ES-I3 (cell line): ENCODE data around the gene ENTREP3.
"Not testable (repeated sequence)": the region's sequence is repeated elsewhere in the genome, so short reads cannot be mapped to it uniquely, and the experiment has no call there.

ENCODE experiments used
- H3K36me3 ChIP-seq: 2 replicates; pipeline ENCODE4 v1.6.1; 2013; ENCODE audit warnings: mild to moderate bottlenecking, low read length, control low read depth, moderate library complexity; ENCODE audit not compliant: insufficient read depth
- H3K4me1 ChIP-seq: 2 replicates; pipeline ENCODE4 v1.6.1; 2013; ENCODE audit warnings: mild to moderate bottlenecking, control low read depth, low read length; ENCODE audit not compliant: insufficient read depth
- H3K9ac ChIP-seq: 2 replicates; pipeline ENCODE4 v1.6.1; 2013; ENCODE audit warnings: low read depth, mild to moderate bottlenecking, low read length, moderate library complexity
- H3K9me3 ChIP-seq: 2 replicates; pipeline ENCODE4 v1.6.1; 2013; ENCODE audit warnings: mild to moderate bottlenecking, low read length, moderate library complexity; ENCODE audit not compliant: control insufficient read depth, insufficient read depth

ENTREP3 gene

GRCh38 chr1:155228096-155228427 lies 27.2 kb downstream of the ENTREP3 start:
- peak overlapping the region; percentile 64 for H3K9ac ChIP-seq
- peaks cover 22% of the 10 kb centered on the region for H3K4me1 ChIP-seq
- no peaks in the 10 kb centered on the region for H3K9me3 ChIP-seq
- H3K36me3 ChIP-seq: no peaks in the 10 kb centered on the region

DNA sequence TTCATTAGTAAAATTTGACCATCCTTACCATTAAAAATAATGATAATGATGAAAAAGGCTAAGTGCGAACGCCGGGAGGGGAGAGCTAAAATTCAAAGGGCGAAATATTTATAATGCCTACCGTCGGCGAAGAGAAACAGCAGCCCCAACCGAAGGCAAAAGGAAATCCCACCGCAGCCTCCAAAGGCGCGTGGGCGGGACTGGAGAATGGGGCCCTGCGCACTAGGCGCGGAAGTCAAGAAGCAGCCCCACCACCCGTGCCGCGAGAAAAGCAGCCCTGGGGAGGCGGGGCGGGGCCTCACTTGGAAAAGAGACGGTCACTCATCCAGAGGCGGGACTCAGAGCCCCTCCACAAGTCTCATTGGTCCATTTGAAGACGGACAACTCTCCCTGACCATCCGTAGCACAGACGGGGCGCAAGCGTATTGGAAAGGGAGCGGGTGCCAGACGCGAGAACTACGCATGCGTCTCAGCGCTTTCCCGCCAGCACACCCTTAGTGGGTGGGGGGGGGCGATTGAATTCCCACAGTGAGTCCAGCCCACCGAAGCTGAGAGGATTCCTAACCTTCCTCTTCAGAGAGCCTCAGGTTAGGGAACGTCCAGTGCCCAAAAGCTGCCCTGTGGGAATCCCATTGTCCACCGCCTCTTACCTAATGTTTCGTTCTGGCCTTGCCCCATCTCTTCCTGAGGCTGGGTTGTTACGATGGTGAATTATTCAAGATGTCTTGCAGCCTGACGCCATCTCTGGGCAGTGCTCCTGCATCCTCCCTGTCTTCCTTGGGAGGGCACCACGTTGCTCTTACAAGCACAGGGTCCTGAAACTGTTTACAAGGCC lies 27.8 kb downstream of the ENTREP3 start:
- Histone ChIP-seq H3K4me1 (peaks cover 22% of the 10 kb centered on the region), H3K9ac (peak overlapping the region; percentile 77)

DNA sequence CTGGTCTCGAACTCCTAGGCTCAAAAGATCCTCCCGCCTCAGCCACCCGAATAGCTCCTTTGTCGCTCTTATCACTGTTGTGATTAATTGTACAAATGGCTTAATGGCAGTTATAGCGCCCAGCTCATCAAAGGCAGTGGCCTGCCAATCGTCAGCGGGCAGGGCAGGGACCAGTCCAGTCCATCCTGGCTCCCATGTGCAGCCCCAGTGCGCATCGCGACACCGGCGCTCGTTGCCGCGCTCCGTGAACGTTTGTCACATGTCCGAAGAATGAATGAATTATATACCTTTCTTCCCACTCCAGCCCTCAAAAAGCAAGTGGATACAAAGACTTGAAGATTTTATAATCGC lies 28.4 kb downstream of the ENTREP3 start:
- no peaks in the 10 kb centered on the region for H3K36me3 ChIP-seq
- peak overlapping the region; percentile 77 for H3K9ac ChIP-seq
- H3K9me3 ChIP-seq: no peaks in the 10 kb centered on the region
- peaks cover 22% of the 10 kb centered on the region for H3K4me1 ChIP-seq

More for the DNA sequence above, 27.8 kb downstream of the ENTREP3 start:
- H3K9me3 ChIP-seq: no peaks in the 10 kb centered on the region
- no peaks in the 10 kb centered on the region for H3K36me3 ChIP-seq

- Histone ChIP-seq H3K9me3 (no peaks in the 10 kb centered on the region), H3K36me3 (no peaks in the 10 kb centered on the region), H3K4me1 (peaks cover 22% of the 10 kb centered on the region), H3K9ac (peak overlapping the region; percentile 77)
Measured at GRCh38 chr1:155226188-155226909, 28.9 kb downstream of the ENTREP3 start.

- not testable (repeated sequence) for H3K9ac ChIP-seq, H3K9me3 ChIP-seq, H3K36me3 ChIP-seq
- H3K4me1 ChIP-seq: peaks cover 22% of the 10 kb centered on the region
Measured at GRCh38 chr1:155225404-155225759, 29.9 kb downstream of the ENTREP3 start.

GRCh38 chr1:155223047-155223446 lies 32.2 kb downstream of the ENTREP3 start:
- no peaks in the 10 kb centered on the region for H3K9me3 ChIP-seq
- no peaks in the 10 kb centered on the region for H3K36me3 ChIP-seq
- H3K9ac ChIP-seq: no peak overlapping the region
- peaks cover 22% of the 10 kb centered on the region for H3K4me1 ChIP-seq

DNA sequence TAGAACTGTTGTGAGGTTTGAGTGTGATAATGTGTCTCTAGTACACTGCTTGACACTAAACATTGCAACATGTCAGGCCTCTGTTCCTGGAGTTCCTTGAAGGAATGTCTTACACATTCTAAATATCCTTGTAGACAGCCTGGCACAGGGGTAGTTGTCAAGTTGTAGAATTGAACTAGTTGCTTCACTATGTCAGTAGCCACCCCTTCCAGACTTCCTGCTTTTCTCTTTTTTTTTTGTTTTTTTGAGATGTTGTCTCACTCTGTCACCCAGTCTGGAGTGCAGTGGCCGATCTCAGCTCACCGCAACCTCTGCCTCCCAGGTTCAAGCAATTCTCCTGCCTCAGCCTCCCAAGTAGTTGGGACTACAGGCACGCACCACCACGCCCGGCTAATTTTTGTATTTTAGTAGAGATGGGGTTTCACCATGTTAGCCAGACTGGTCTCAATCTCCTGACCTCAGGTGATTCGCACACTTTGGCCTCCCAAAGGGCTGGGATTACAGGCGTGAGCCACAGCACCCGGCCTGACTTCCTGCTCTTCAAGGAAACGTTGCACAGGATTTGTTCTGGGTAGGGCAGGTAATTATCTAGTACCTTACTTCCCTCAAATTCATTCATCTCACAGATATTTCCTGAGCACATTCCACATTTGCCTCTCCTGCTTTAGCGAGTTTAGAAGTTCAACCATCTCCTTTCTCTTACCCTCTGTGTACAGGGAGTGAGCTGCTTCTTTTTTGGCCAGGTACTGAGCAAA lies 34.9 kb downstream of the ENTREP3 start:
- H3K36me3 ChIP-seq, H3K9ac ChIP-seq, H3K9me3 ChIP-seq: not testable (repeated sequence)
- H3K4me1 ChIP-seq: peaks cover 11% of the 10 kb centered on the region

- no peaks in the 10 kb centered on the region for H3K36me3 ChIP-seq
- H3K9ac ChIP-seq: peak overlapping the region; percentile 32; the same call in 1 of the 2 replicates
- H3K4me1 ChIP-seq: peaks cover 5% of the 10 kb centered on the region; the same call in 1 of the 2 replicates
- no peaks in the 10 kb centered on the region for H3K9me3 ChIP-seq
Measured at GRCh38 chr1:155219592-155220031, 35.7 kb downstream of the ENTREP3 start.

DNA sequence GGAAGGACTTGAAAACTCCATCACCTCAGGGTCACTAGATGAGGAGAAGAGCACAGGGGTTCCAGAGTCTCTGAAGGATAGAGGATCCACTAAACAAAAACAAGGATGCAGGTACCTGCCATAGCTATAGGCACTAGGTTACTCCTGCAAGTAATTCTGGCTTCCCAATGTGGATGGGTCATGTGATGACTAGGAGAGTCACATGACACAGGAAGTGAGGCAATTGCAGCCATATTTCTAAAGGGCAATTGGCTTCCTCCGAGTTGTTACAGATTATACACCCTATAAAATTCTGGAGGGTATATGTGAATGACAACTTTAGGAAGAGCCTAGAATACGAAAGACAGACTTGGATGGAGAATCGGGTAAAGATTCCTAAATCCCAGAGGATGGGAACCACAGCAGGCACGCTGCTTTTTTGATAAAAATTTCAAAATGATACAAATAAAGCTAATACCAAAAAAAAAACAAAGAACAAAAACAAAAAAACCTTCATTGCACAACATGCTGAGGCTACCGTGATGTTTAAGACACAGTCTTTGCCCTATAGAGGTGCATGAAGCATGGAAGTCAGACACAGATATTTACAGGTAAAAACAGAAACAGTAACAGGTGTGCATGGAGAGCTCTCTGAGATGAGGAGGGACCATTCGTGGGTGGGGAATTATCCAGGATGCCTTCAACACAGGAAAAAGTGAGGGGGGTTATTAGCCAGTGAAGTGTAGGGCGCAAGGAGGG lies 36.3 kb downstream of the ENTREP3 start:
- Histone ChIP-seq H3K4me1 (peaks cover under 1% of the 10 kb centered on the region; the same call in 1 of the 2 replicates), H3K36me3 (no peaks in the 10 kb centered on the region), H3K9ac (peak overlapping the region; percentile 32; the same call in 1 of the 2 replicates), H3K9me3 (no peaks in the 10 kb centered on the region)

GRCh38 chr1:155214702-155215101 lies 40.6 kb downstream of the ENTREP3 start:
- H3K9me3 ChIP-seq, H3K36me3 ChIP-seq, H3K9ac ChIP-seq, H3K4me1 ChIP-seq: not testable (repeated sequence)

- not testable (repeated sequence) for H3K4me1 ChIP-seq, H3K9me3 ChIP-seq, H3K36me3 ChIP-seq, H3K9ac ChIP-seq
Measured at GRCh38 chr1:155212051-155212440, 43.2 kb downstream of the ENTREP3 start.

- not testable (repeated sequence) for H3K9ac ChIP-seq, H3K4me1 ChIP-seq, H3K36me3 ChIP-seq, H3K9me3 ChIP-seq
Measured at GRCh38 chr1:155211381-155212050, 43.8 kb downstream of the ENTREP3 start.

GRCh38 chr1:155210314-155211104 lies 44.8 kb downstream of the ENTREP3 start:
- Histone ChIP-seq H3K9ac (no peak overlapping the region), H3K9me3 (no peaks in the 10 kb centered on the region), H3K4me1 (0 out of 2 replicates have a peak, but pooled peaks cover 5% of the 10 kb centered on the region), H3K36me3 (no peaks in the 10 kb centered on the region; the same call in 1 of the 2 replicates)
